ENCODE data around the gene SLC30A1.

- TF ChIP-seq CTCF (IDR thresholded peaks at IDR 0.05 in 4 of 5, conservative IDR thresholded peaks at IDR 0.05 in 1 of 5) = no peak
- no peak for TF ChIP-seq POLR2A (IDR thresholded peaks at IDR 0.05)
Measured at GRCh38 chr1:211589782-211590721, 11.1 kb upstream of the SLC30A1 start.
